Activated CD4-positive, CD25-positive, alpha-beta regulatory T cell treated with anti-CD3 and anti-CD28 coated beads, Interleukin-2, amount 50 U/mL, for 72 hours (primary cell): Measurements from ENCODE around the gene ABCF1.

Experiments
- DNase-seq: peaks from one replicate; pipeline ENCODE4 v3.0.0; 2021

Gene ABCF1

GRCh38 chr6:30635834-30636233 is 64.6 kb downstream of the ABCF1 start:
- DNase-seq = no peak

- no peak for DNase-seq
These were observed 69.2 kb downstream of the ABCF1 start for GRCh38 chr6:30640481-30640880.

- no peak for DNase-seq
These were observed 69.8 kb downstream of the ABCF1 start for GRCh38 chr6:30641048-30641447.
